ELF-1 (cell line): Measurements from ENCODE around the gene AKR1B1.
"Not testable (repeated sequence)": the region's sequence is repeated elsewhere in the genome, so short reads cannot be mapped to it uniquely, and the experiment has no call there.

Source experiments
- DNase-seq: peaks from one replicate; pipeline ENCODE4 v3.0.0-alpha.2; 2016; ENCODE audit warnings: low read depth, low spot score

The AKR1B1 gene

GRCh38 chr7:134458806-134459698, at the start of gene AKR1B1:
TSS of gene AKR1B1 (minus strand) at chr7:134459100. CDS start at chr7:134459062, 38 bp downstream.
- DNase-seq: peak; percentile 96

GRCh38 chr7:134505856-134506255, 47.0 kb upstream of the AKR1B1 start:
- DNase-seq: no peak

- DNase-seq: no peak
These were observed 45.8 kb upstream of the AKR1B1 start for GRCh38 chr7:134504660-134505164.

- no peak for DNase-seq
These were observed 43.8 kb upstream of the AKR1B1 start for GRCh38 chr7:134502463-134503371.

GRCh38 chr7:134500982-134501381, 42.1 kb upstream of the AKR1B1 start:
- DNase-seq: no peak

GRCh38 chr7:134500406-134500805, 41.5 kb upstream of the AKR1B1 start:
- no peak for DNase-seq

- DNase-seq: no peak
These were observed 36.6 kb upstream of the AKR1B1 start for GRCh38 chr7:134495546-134495945.

- DNase-seq: no peak
These were observed 34.2 kb upstream of the AKR1B1 start for GRCh38 chr7:134493091-134493490.

- DNase-seq: not testable (repeated sequence)
These were observed 28.8 kb upstream of the AKR1B1 start for GRCh38 chr7:134487721-134488120.

- DNase-seq: no peak
These were observed 26.3 kb upstream of the AKR1B1 start for GRCh38 chr7:134485203-134485602.

- DNase-seq: no peak
These were observed 24.4 kb upstream of the AKR1B1 start for GRCh38 chr7:134483296-134483695.

- no peak for DNase-seq
These were observed 24.0 kb upstream of the AKR1B1 start for GRCh38 chr7:134482858-134483257.

- DNase-seq: no peak
These were observed 22.3 kb upstream of the AKR1B1 start for GRCh38 chr7:134481167-134481566.

- peak; percentile 14 for DNase-seq
These were observed 21.8 kb upstream of the AKR1B1 start for GRCh38 chr7:134480730-134481129.

GRCh38 chr7:134480202-134480601, 21.3 kb upstream of the AKR1B1 start:
- DNase-seq: no peak

GRCh38 chr7:134478707-134479106, 19.8 kb upstream of the AKR1B1 start:
- no peak for DNase-seq

- DNase-seq: no peak
These were observed 19.1 kb upstream of the AKR1B1 start for GRCh38 chr7:134477954-134478353.

GRCh38 chr7:134476044-134476443, 17.1 kb upstream of the AKR1B1 start:
- no peak for DNase-seq

GRCh38 chr7:134474828-134475227, 15.9 kb upstream of the AKR1B1 start:
- DNase-seq: no peak

GRCh38 chr7:134473861-134474291, 15.0 kb upstream of the AKR1B1 start:
- no peak for DNase-seq

GRCh38 chr7:134472572-134473244, 13.8 kb upstream of the AKR1B1 start:
- no peak for DNase-seq

GRCh38 chr7:134470864-134471263, 12.0 kb upstream of the AKR1B1 start:
- DNase-seq: no peak
